Measurements from ENCODE around the gene GLT6D1.

Gene GLT6D1

DNA sequence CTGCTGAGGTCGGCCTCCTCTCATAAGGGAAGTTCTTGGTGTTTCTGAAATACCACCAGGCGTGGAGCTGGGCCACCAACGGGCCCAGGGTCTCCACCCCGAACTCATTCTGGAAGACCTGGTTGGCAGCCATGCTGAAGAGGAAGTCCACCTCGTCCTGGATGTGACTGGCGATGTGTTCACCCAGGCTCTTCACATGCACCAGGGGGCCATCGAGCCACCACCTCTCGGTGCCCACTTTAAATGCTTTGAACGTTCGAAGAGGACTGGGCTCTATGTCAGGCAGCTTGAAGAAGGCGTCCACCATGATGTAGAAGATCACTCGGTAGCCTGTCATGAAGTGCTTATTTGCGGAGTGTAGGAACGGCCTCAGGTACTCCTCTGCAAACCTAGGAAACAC lies 15.1 kb downstream of the GLT6D1 start:
- TF ChIP-seq, protein P1, sequence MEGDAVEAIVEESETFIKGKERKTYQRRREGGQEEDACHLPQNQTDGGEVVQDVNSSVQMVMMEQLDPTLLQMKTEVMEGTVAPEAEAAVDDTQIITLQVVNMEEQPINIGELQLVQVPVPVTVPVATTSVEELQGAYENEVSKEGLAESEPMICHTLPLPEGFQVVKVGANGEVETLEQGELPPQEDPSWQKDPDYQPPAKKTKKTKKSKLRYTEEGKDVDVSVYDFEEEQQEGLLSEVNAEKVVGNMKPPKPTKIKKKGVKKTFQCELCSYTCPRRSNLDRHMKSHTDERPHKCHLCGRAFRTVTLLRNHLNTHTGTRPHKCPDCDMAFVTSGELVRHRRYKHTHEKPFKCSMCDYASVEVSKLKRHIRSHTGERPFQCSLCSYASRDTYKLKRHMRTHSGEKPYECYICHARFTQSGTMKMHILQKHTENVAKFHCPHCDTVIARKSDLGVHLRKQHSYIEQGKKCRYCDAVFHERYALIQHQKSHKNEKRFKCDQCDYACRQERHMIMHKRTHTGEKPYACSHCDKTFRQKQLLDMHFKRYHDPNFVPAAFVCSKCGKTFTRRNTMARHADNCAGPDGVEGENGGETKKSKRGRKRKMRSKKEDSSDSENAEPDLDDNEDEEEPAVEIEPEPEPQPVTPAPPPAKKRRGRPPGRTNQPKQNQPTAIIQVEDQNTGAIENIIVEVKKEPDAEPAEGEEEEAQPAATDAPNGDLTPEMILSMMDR (IDR thresholded peaks at IDR 0.05; ENCODE audit: control insufficient read depth, extremely low read depth, insufficient read depth) = no peak
- DNase-seq (ENCODE audit: low read depth) = no peak
- H3K4me3 ChIP-seq (ENCODE audit: low read depth, low read length) = no peak overlapping the region

DNA sequence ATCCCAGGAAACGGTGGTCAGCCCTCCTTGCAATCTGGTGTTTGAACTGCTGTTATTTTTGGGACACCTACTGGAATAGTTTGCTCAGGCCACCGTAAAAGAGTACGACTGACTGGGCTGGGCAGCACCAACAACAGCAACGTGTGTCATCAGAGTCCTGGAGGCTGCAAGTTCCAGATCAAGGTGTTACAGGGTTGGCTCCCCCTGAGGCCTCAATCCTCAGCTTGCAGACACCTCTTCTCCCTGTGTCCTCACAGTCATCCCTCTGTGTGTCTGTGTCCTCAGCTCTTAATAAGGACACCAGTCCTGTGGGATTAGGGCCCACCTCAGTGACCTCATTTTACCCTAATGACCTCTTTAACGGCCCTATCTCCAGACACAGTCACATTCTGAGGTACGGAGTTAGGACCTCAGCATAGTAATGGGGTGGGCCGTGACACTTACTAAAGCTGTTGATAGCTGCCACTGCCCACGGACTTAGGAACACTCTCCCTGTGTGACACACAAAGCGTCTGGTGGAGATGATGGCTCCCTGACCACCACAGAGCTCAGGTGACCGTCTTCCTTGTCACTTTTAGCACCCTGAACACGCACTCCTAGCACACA lies 16.8 kb downstream of the GLT6D1 start:
- no peak overlapping the region for H3K4me3 ChIP-seq (ENCODE audit: low read depth, low read length)
- DNase-seq (ENCODE audit: low read depth) = no peak
- TF ChIP-seq, protein P1 (IDR thresholded peaks at IDR 0.05; ENCODE audit: control insufficient read depth, extremely low read depth, insufficient read depth) = no peak

DNA sequence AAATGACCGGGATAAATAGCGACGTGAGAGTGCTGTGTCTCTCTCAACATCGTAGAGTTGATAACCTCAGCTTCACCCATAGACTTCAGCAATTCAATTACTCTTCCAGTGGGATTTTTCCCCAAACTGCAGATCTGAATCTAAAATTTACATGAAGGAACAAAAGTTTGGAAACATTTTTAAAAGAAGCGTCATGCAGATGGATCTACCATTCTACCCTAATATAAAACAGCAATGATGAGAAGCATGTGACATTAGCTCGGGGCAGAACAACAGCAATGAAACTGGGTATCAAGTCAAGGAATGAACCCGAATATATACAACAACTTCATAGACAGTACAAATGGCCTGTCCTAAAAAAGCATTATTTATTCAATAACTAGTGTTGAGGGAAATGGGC lies 18.8 kb downstream of the GLT6D1 start:
- no peak overlapping the region for H3K4me3 ChIP-seq (ENCODE audit: low read depth, low read length)
- TF ChIP-seq, protein P1 (IDR thresholded peaks at IDR 0.05; ENCODE audit: control insufficient read depth, extremely low read depth, insufficient read depth) = no peak
- DNase-seq (ENCODE audit: low read depth) = no peak

DNA sequence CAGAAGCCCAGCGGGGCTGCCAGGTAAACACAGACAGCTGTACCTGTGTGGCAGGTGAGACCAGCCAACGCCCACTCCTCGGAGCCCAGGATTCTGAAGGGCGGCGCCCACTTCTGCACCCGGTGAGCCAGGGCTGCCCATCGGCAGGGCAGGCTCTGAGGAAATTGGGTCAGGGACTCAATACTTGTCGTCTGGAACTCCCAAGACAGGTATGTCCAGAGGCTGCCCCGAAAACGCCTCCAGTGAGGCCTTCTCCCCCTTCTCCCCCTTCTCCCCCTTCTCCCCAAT lies 19.8 kb downstream of the GLT6D1 start:
- DNase-seq (ENCODE audit: low read depth) = no peak
- TF ChIP-seq, protein P1 (IDR thresholded peaks at IDR 0.05; ENCODE audit: control insufficient read depth, extremely low read depth, insufficient read depth) = no peak
- no peak overlapping the region for H3K4me3 ChIP-seq (ENCODE audit: low read depth, low read length)

DNA sequence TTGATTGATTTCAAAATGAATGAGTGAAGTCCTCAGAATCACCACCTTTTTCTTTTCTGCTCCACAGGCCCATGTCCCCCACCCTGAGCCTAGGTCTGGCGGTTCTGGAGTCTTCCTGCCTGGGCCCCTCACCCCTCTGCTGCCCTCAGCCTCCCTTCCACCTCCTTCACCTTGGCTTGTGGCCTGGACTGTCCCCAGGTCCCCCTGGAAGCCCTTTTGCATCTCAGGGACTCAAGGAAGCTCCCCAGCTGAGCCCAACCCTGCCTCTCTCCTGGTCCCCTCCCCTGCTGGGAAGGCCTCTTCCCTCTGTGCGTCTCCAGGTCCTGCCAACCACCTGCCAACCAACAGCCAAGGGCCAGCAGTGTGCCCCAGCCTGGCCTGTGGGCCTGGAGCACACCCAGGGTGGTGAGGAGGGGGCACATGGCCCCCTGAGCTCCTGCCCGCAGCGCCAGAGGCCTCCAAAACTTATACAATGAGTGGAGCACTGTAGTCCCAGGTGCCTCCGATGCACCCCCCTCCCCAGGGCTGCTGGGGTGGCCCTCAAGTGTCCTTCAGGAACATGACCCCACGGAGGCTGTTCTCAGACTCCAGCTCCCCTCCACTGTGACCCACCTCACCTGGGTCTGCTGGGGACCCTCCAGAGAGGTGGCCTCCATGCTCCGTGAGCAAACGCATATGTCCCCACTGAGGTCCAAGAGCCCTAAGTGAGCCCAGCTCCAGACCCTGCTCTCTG lies 20.3 kb downstream of the GLT6D1 start:
- no peak for DNase-seq (ENCODE audit: low read depth)
- H3K4me3 ChIP-seq (ENCODE audit: low read depth, low read length) = no peak overlapping the region
- TF ChIP-seq, protein P1 (IDR thresholded peaks at IDR 0.05; ENCODE audit: control insufficient read depth, extremely low read depth, insufficient read depth) = no peak

DNA sequence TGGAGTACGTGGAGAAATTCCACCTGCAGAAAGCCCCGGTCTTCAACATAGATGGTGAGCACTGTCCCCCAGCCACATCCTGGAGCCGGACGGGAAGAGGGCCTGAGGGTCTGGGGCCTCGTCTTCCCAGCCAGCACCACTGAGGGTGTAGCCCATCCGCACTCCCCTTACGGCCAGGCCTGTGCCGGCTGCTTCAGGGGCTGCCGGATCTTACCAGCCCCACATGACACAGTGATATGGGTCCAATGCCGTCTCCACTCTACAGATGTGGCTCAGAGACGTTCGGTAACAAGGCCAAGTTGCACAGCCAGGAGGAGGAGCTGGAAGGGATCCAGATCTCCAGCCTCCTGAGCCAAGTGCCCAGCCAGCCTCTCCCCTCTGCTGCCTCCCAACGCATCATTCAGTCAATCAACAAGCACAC lies 21.3 kb downstream of the GLT6D1 start:
- no peak for DNase-seq (ENCODE audit: low read depth)
- TF ChIP-seq, protein P1 (IDR thresholded peaks at IDR 0.05; ENCODE audit: control insufficient read depth, extremely low read depth, insufficient read depth) = no peak
- H3K4me3 ChIP-seq (ENCODE audit: low read depth, low read length) = no peak overlapping the region

DNA sequence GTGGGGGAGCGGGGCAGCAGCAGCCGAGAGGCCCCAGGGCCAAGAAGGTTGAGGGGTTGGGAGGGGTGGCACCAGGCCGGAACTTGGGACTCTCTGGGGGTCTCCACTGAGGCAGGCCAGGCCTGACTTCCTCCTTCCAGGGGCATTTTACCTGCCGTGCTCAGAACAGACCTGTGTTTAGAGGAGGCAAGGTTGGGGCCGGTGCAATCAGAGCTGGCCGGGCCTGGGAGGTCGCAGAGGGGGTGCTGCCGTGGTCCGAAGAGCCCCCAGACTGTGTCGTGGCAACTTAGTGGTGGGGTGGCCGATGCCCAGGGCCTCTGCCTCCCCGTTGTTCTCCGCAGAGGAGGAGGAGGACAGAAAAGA lies 21.8 kb downstream of the GLT6D1 start:
- TF ChIP-seq, protein P1 (IDR thresholded peaks at IDR 0.05; ENCODE audit: control insufficient read depth, extremely low read depth, insufficient read depth) = no peak
- DNase-seq (ENCODE audit: low read depth) = no peak
- H3K4me3 ChIP-seq (ENCODE audit: low read depth, low read length) = no peak overlapping the region
